Measurements from ENCODE around the gene VAV1. TPM values are rescaled to one million over a fixed set of nuclear protein-coding genes. Genes with fewer than 3 reads are reported as not detected.
A peak's percentile ranks its signal among the peaks of the same experiment; 100 is the strongest.
"Not testable (repeated sequence)": the region's sequence is repeated elsewhere in the genome, so short reads cannot be mapped to it uniquely, and the experiment has no call there.

Gene VAV1
- total RNA-seq, 1 experiment from 2014 or later, result not detected

DNA sequence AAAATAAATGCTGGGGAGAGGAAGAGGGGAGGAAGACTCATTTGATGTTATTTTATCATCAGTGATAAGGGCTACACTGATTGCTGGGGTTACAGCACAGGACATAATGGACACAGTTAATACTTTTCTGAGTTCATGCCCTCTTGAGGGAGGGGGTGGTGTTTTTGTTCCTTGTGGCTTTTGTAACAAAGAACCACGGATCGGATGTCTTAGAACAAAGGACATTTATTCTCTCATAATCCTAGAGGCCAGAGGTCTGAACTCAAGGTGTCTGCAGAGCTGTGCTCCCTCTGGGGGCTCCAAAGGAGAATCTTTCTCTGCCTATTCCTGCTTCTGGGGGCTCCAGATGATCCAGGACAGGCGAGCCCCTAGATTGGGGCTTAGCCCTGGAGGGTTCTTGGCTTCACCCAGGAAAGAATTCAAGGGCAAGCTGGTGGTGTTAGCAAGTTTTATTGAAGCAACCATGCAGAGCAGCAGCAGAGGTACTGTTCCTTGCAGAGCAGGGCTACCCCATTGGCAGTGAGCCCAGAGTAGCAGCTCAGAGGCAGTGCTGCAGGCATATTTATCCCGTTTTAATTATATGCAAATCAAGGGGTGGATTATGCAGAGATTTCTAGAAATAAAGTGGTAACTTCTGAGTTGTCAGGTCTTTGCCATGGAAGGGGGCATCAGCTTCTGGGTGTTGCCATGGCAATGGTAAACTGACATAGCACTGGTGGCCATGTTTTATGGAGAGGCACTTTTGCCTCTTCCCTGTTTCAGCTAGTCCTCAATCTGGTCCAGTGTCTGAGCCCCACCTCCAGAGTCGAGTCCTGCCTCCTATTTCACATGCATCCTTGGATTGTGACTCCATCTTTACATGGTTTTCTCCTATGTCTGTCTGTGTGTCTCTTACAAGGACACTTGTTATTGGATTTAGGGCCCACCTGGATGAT lies 18.0 kb downstream of the VAV1 start:
- DNase-seq (ENCODE audit: low spot score), result no peak

- no peak for DNase-seq (ENCODE audit: low spot score)
These were observed 18.7 kb downstream of the VAV1 start for GRCh38 chr19:6791237-6791636.

- DNase-seq (ENCODE audit: low spot score), result no peak
These were observed 20.9 kb downstream of the VAV1 start for GRCh38 chr19:6793411-6793810.

GRCh38 chr19:6793973-6794372 lies 21.5 kb downstream of the VAV1 start:
- no peak for DNase-seq (ENCODE audit: low spot score)

DNA sequence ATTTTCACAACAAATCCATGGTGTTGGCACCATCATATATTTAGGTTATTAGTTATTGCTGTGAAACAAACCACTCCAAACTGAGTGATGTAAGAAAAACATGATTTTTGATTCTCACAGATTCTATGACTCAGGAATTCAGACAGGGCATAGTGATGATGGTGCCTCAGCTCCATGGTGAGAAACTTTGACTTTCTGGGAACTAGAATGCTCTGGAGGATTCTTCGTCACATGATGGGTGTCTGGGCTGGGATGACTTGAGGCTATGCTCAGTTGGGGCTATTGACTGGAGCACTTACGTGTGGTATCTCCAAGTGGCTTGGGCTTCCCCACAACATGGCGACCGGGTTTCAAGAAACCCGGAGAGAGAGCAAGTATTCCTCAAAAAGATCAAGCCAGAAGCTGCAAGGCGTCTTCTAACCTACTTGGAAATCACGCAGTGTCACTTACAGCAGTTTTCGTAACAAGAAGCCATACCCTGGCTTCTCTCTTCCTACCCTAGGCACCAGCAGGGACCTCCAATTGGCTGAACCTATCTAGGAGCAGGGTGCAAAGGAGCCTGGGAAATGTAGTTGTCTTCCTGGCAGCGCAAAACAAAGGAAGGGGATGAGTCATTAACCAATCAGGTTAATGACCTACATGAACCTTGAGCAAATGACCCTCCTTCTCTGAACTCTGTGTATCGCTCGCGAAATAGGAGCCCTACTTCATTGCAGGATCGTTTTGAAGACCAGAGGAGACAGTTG lies 22.4 kb downstream of the VAV1 start:
- no peak for DNase-seq (ENCODE audit: low spot score)

DNA sequence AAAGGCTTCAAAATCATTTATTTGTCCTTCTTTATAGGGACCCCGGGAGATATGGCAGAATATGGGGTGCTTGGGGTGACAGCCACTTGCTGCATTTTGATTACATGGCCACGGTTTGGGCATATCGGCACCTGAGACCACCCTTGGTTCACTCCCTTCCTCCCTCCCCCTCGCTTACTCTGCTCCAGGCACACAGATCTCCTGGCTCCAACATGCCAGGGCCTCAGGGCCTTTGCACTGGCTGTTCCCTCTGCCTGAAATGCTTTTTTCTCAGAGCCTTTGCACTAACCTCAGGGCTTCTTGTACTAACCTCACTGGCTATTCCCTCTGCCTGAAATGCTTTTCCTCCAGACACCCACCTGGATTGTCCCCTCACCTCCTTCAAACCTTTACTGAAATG lies 23.8 kb downstream of the VAV1 start:
- no peak for DNase-seq (ENCODE audit: low spot score)

DNA sequence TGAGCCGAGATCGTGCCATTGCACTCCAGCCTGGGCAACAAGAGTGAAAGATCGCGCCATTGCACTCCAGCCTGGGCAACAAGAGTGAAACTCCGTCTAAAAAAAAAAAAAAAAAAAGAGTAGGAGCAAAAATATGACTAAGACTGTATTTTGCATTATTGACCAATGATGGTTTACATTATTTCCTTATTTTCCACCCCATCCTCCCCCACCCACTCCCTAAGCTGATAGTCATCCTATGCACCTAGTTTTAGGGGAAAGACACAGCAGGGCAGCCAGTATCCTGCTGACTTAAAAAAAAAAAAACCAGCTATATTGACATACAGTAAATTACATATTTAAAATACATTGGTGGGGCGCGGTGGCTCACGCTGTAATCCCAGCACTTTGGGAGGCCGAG lies 25.1 kb downstream of the VAV1 start:
- DNase-seq (ENCODE audit: low spot score), result no peak

DNA sequence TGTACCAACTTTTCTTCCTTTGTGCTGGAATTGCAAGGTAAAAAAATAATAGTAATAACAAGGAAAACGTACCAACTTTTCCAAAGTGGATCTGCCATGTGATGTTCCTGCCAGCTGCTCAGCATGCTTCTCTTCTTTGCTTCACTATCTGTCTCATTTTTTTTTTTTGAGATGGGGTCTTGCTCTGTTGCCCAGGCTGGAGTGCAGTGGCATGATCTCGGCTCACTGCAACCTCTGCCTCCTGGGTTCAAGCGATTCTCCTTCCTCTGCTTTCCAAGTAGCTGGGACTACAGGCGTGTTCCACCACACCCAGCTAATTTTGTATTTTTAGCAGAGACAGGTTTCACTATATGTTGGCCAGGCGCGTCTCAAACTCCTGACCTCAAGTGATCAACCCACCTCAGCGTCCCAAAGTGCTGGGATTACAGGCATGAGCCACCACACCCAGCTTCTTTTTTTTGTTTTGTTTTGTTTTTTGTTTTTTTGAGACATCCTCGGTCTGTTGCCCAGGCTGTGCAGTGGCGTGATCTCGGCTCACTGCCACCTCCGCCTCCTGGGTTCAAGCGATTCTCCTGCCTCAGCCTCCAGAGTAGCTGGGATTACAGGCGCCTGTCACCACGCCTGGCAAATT lies 27.8 kb downstream of the VAV1 start:
- DNase-seq (ENCODE audit: low spot score), result not testable (repeated sequence)

DNA sequence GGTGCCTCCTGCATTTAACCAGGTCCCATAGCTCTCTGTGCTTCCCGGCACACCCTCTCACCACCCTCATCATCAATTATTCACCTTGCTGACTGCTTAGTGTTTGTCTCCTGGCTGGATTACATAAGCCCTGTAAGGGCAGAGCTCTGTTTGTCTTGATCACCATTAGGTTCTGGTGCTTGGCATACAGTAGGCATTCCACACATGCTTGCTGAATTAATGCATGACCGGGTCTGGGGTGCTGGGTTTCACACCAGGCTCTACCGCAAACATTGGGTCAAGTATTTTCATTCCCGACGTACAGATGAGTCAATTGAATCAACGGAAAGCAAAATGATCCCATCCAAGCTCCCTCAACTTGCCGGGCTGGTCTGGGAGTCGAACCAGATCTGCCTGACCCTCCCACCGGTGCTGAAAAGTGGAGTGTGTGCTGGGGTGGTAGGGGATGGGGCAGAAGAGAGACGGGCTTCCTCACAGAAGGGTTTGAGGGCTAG lies 28.5 kb downstream of the VAV1 start:
- peak; percentile 70 for DNase-seq (ENCODE audit: low spot score)

GRCh38 chr19:6801485-6802086 lies 29.1 kb downstream of the VAV1 start:
- peak; percentile 25 for DNase-seq (ENCODE audit: low spot score)

GRCh38 chr19:6802336-6803035 lies 30.0 kb downstream of the VAV1 start:
- peak; percentile 38 for DNase-seq (ENCODE audit: low spot score)

DNA sequence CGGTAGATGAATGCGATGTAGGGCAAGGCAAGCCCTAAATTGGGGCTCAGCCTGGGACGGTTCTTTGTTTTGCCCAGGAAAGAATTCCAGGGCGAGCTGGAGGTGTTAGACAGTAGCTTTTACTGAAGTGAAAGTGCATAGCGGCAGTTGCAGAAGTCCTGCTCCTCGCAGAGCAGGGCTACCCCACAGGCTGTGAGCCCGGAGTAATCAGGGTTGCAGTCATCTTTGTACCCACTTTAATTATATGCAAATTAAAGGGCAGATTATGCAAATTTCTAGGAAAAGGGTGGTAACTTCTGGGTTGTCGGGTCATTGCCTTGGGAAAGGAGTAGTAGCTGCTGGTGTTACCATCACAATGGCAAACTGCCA lies 30.5 kb downstream of the VAV1 start:
- no peak for DNase-seq (ENCODE audit: low spot score)

GRCh38 chr19:6806488-6806887 lies 34.0 kb downstream of the VAV1 start:
- DNase-seq (ENCODE audit: low spot score), result peak; percentile 37

- DNase-seq (ENCODE audit: low spot score), result no peak
These were observed 34.8 kb downstream of the VAV1 start for GRCh38 chr19:6807291-6807690.

GRCh38 chr19:6808494-6808893 lies 36.0 kb downstream of the VAV1 start:
- DNase-seq (ENCODE audit: low spot score), result no peak

DNA sequence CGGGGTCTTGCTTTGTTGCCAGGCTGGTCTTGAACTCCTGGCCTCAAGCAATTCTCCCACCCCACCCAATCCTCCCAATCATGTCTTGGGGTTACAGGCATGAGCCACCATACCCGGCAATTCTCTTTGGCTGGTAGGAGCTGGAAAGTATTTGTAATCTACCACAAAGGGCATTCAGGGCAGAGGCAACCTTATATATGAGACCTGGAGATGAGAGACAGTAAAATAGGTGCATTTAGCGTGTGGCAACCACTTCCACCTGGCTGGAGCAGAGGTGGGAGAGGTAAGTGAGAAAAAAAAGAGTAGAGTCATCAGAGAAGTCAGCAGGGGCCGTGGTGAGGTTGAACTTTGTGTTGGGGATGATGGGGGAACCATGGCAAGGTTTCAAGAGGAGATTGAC lies 36.8 kb downstream of the VAV1 start:
- no peak for DNase-seq (ENCODE audit: low spot score)

GRCh38 chr19:6811378-6811777 lies 38.9 kb downstream of the VAV1 start:
- DNase-seq (ENCODE audit: low spot score), result no peak

GRCh38 chr19:6811906-6812305 lies 39.4 kb downstream of the VAV1 start:
- DNase-seq (ENCODE audit: low spot score), result peak; percentile 69

GRCh38 chr19:6812612-6813011 lies 40.1 kb downstream of the VAV1 start:
- no peak for DNase-seq (ENCODE audit: low spot score)

DNA sequence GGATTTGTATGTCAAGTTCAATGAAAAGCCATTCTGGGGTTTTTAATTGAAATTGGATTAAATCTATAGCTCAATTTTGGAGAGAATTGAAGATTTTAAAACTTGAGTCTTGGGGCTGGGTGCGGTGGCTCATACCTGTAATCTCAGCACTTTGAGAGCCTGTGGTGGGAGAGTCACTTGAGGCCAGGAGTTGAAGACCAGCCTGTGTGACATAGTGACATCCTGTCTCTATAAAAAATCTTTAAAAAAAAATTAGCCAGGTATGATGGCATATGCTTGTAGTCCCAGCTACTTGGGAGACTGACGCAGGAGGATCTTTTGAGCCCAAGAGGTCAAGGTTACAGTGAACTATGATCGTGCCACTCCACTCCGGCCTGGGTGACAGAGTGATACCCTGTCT lies 41.2 kb downstream of the VAV1 start:
- no peak for DNase-seq (ENCODE audit: low spot score)

DNA sequence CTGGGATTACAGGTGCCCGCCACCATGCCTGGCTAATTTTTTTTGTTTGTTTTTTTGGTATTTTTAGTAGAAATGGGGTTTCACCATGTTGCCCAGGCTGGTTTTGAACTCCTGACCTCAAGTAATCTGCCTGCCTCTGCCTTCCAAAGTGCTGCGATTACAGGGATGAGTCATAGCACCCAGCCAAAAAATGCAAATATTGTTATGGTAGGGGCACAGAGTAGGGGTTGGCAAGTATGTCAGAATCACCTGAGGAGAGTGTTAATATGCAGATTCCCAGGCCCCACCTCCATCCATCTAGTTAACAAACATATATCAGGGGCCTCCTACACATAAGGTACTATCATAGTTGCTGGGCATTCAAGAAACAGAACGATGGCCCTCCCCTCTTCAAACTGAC lies 44.7 kb downstream of the VAV1 start:
- DNase-seq (ENCODE audit: low spot score), result no peak

Data from A172 (cell line).